Measurements from ENCODE around the gene UROC1.

GRCh38 chr3:126538966-126539365, 21.4 kb upstream of the UROC1 start:
- no peak for TF ChIP-seq RAD21 (IDR thresholded peaks at IDR 0.05; ENCODE audit: low read length)
- TF ChIP-seq, protein P1, sequence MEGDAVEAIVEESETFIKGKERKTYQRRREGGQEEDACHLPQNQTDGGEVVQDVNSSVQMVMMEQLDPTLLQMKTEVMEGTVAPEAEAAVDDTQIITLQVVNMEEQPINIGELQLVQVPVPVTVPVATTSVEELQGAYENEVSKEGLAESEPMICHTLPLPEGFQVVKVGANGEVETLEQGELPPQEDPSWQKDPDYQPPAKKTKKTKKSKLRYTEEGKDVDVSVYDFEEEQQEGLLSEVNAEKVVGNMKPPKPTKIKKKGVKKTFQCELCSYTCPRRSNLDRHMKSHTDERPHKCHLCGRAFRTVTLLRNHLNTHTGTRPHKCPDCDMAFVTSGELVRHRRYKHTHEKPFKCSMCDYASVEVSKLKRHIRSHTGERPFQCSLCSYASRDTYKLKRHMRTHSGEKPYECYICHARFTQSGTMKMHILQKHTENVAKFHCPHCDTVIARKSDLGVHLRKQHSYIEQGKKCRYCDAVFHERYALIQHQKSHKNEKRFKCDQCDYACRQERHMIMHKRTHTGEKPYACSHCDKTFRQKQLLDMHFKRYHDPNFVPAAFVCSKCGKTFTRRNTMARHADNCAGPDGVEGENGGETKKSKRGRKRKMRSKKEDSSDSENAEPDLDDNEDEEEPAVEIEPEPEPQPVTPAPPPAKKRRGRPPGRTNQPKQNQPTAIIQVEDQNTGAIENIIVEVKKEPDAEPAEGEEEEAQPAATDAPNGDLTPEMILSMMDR (conservative IDR thresholded peaks at IDR 0.05; ENCODE audit: low read depth, low read length) = no peak
- TF ChIP-seq CHD1 (IDR thresholded peaks at IDR 0.05; ENCODE audit: low read depth, low read length) = no peak
- no peak for TF ChIP-seq POLR2A (IDR thresholded peaks at IDR 0.05; ENCODE audit: low read depth, low read length)
- no peak for TF ChIP-seq RCOR1 (IDR thresholded peaks at IDR 0.05; ENCODE audit: insufficient replicate concordance, low read length)
- TF ChIP-seq, protein P2, sequence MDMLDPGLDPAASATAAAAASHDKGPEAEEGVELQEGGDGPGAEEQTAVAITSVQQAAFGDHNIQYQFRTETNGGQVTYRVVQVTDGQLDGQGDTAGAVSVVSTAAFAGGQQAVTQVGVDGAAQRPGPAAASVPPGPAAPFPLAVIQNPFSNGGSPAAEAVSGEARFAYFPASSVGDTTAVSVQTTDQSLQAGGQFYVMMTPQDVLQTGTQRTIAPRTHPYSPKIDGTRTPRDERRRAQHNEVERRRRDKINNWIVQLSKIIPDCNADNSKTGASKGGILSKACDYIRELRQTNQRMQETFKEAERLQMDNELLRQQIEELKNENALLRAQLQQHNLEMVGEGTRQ (IDR thresholded peaks at IDR 0.05; ENCODE audit: low read depth, low read length) = no peak
- TF ChIP-seq RFX5 (IDR thresholded peaks at IDR 0.05; ENCODE audit: low read depth, low read length) = no peak
- no peak for TF ChIP-seq MXI1 (IDR thresholded peaks at IDR 0.05; ENCODE audit: borderline replicate concordance, low read depth, low read length)
